C4-2B (cell line): ENCODE data around the gene CDK14.

ENCODE experiments used
- ZFX ChIP-seq: fragments of 450-650 bp; IDR thresholded peaks from 2 replicates; pipeline ENCODE4 v1.6.1; 2017
- TF ChIP-seq, protein P1 (sequence below): fragments of 450-650 bp; conservative IDR thresholded peaks from 2 replicates; pipeline ENCODE4 v1.5.1; 2017; ENCODE audit warnings: mild to moderate bottlenecking

DNA sequence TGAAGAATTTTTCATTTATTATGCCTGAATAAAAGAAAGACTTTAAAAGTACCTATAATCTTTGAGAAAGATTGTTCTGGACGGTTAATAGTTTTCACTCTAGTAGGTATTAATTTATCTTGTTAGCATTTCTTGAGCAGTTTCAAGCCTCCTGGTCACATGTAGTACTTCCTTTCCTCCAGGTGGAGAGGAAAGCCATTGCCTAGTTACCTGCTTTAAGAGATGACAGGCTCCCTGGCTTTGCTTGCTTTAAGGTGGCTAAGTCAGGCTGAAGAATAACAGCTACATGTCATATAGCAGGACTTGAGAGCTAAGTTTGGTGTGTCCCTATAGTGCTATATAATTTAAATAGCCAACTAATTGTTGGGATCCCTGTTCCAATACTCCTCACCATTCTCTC is 160.2 kb downstream of the CDK14 start:
- TF ChIP-seq, protein P1, sequence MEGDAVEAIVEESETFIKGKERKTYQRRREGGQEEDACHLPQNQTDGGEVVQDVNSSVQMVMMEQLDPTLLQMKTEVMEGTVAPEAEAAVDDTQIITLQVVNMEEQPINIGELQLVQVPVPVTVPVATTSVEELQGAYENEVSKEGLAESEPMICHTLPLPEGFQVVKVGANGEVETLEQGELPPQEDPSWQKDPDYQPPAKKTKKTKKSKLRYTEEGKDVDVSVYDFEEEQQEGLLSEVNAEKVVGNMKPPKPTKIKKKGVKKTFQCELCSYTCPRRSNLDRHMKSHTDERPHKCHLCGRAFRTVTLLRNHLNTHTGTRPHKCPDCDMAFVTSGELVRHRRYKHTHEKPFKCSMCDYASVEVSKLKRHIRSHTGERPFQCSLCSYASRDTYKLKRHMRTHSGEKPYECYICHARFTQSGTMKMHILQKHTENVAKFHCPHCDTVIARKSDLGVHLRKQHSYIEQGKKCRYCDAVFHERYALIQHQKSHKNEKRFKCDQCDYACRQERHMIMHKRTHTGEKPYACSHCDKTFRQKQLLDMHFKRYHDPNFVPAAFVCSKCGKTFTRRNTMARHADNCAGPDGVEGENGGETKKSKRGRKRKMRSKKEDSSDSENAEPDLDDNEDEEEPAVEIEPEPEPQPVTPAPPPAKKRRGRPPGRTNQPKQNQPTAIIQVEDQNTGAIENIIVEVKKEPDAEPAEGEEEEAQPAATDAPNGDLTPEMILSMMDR: no peak
- TF ChIP-seq ZFX: no peak
